GM10266 (cell line): ENCODE data around the gene NAA16.

Source experiments
- DNase-seq: peaks from one replicate; pipeline ENCODE4 v3.0.0; 2012; ENCODE audit errors: extremely low spot score
- TF ChIP-seq, protein P1 (sequence below): IDR thresholded peaks from 2 replicates; pipeline ENCODE4 v1.5.1; 2012; ENCODE audit warnings: mild to moderate bottlenecking, low read depth; ENCODE audit not compliant: control insufficient read depth, insufficient read depth; ENCODE audit errors: missing control alignments

Gene NAA16

DNA sequence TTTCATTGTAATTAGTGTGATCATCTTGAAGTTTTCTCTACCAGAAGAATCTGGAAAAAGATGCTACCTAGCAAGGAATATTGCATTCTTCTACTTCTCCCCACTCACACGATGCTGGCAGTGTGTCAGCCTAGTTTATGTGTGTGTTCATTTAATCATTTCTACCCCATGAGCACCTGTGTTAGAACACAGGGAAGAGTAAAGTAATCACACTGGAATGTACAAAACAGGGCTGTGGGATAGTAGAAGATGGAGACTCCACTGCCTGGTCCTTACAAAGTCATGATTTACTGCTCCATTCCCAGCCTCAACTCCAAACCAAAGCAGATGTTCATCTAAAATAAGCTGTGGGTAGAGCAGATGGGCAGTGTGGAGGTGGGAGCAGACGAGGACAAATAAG lies 98.5 kb downstream of the NAA16 start:
- no peak for DNase-seq
- TF ChIP-seq, protein P1, sequence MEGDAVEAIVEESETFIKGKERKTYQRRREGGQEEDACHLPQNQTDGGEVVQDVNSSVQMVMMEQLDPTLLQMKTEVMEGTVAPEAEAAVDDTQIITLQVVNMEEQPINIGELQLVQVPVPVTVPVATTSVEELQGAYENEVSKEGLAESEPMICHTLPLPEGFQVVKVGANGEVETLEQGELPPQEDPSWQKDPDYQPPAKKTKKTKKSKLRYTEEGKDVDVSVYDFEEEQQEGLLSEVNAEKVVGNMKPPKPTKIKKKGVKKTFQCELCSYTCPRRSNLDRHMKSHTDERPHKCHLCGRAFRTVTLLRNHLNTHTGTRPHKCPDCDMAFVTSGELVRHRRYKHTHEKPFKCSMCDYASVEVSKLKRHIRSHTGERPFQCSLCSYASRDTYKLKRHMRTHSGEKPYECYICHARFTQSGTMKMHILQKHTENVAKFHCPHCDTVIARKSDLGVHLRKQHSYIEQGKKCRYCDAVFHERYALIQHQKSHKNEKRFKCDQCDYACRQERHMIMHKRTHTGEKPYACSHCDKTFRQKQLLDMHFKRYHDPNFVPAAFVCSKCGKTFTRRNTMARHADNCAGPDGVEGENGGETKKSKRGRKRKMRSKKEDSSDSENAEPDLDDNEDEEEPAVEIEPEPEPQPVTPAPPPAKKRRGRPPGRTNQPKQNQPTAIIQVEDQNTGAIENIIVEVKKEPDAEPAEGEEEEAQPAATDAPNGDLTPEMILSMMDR = no peak

DNA sequence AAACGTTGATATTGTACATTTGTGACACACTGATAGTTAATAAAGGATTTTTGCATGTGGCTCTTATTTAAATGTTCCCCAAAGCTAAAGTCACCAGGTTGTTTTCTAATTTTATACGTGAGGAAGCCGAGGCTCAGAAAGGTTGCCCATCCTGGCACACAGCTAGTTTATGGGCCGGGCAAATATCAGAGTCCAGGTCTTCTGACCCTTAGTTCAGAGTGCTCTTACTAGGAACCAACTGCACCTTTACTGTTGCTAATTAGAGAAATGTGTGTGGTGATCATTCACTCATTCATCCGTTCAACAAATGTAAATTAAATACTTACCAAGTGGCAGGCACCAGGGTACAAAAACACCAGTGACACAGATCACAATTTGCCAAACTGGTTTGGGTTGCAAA lies 100.0 kb downstream of the NAA16 start:
- no peak for DNase-seq
- TF ChIP-seq, protein P1 = no peak

DNA sequence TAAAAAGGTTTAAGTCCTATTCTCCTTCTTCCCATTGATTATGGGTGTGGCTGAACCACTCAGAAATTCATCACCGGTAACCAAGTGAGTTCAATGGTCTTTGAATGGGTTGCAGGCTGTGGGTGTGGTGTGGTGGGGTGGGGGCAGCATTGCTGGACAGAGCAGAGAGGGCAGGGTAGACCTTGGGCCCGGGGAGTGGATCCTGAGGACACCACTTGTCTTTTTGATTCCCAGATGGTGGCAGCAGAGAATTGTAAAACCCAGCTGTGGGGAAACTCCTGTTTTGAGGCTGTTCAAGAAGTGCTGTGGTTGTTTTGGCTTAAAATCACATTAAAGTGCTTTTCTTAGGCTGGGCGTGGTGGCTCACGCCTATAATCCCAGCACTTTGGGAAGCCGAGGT lies 100.5 kb downstream of the NAA16 start:
- DNase-seq = peak; percentile 24

DNA sequence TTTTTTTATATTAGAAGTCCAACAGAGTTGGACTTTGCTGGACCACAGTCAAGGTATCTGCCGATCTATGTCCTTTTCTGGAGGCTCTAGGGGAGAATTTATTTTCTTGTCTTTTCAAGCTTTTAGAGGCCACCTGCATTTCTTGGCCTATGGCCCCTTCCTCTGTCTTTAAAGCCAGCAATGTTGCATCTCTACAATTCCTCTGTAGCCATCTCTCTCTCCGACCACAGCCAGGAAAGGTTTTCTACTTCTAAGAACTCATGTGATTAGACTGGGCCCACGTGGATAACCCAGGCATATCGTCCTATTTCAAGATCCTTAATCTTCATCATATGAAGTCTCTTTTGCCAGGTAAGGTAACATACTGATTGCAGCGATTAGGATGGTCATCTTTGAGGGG lies 102.8 kb downstream of the NAA16 start:
- DNase-seq = no peak
- TF ChIP-seq, protein P1 = no peak

More for the DNA sequence above, 100.5 kb downstream of the NAA16 start:
- TF ChIP-seq, protein P1 = peak; percentile 34

DNA sequence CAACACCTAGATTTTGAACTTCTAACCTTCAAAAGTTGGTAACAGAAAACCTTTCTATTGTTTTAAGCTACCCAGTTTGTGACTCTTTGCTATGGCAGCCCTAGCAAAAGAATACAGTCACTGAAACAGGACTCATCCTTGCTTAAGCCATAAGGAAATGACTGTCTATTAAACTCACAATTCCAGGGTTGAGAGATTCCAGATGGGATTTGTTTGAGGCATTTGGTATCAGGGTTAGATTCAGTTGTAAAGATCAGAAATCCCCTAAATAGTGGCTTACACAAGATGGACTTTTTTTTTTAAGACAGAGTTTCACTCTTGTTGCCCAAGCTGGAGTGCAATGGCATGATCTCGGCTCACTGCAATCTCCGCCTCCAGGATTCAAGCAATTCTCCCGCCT lies 105.2 kb downstream of the NAA16 start:
- no peak for DNase-seq
- TF ChIP-seq, protein P1 = no peak

DNA sequence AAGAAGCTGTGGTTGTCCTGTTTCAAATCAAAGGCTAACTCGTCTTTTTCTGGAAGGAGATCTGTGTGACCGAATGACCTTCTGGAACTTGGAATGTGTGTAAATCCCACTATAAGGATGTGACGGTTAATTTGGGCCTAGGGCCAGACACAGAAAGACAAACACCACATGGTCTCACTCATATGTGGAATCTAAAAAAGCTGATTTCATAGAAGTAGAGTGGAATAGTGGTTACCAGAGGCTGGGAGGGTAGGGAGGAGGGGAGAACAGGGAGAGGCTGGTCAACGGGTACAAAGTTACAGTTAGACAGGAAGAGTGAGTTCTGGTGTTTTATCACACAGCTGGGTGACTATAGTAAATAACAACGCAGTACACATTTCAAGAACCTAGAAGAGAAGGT lies 107.0 kb downstream of the NAA16 start:
- TF ChIP-seq, protein P1 = no peak
- no peak for DNase-seq

DNA sequence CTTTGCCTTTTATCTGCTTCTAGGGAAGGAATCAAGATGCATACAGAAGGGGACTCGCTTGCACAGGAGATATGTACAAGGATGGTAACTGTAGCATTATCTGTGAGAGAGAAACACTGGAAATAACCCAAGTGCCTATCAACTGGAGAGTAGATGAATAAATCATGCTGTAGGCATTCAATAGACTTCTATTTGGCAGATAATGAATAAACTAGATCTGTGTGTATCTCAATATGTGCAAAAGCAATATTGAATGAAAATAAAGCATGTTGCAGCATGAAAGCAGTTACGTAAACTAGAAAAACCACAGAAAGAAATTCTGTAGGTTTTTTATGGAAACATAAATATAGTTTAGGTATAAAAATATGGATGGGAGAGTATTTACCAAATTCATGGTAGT lies 107.7 kb downstream of the NAA16 start:
- DNase-seq = no peak
- TF ChIP-seq, protein P1 = no peak
